Measurements from ENCODE around the gene NAP1L5.

GRCh38 chr4:88697141-88697540 lies 488 bp downstream of the NAP1L5 start:
- no peak for TF ChIP-seq CTCF (IDR thresholded peaks at IDR 0.05; ENCODE audit: insufficient read depth, low read depth, low read length)
- no peak for TF ChIP-seq EZH2 (IDR thresholded peaks at IDR 0.05; ENCODE audit: insufficient read depth, low read length)

Measured in astrocyte (in vitro differentiated cells and primary cell).